H1 (cell line): ENCODE measurements around the gene RABGGTB. TPM values are rescaled to one million over a fixed set of nuclear protein-coding genes. Genes with fewer than 3 reads are reported as not detected.
A peak's percentile ranks its signal among the peaks of the same experiment; 100 is the strongest.

Experiments
- CTCF ChIA-PET: fragments of 300-600 bp; sonication (Branson Sonifier 250); formaldehyde crosslinking; loops from one replicate; lab custom pipeline; 2021; ENCODE audit not compliant: partially characterized antibody; lab: Charles Lee
- POLR2A ChIA-PET: fragments of 300-600 bp; sonication (Branson Sonifier 250); formaldehyde crosslinking; loops from one replicate; lab custom pipeline; 2021; ENCODE audit warnings: inconsistent platforms; ENCODE audit not compliant: partially characterized antibody; lab: Charles Lee
- DNase-seq, 2 experiments: peaks; one replicate each; pipeline versions ENCODE4 v3.0.0 to v3.0.0-alpha.2; 2010 to 2022; ENCODE audit warnings: low spot score in 2 of 2, low read depth in 1 of 2, mixed read lengths in 1 of 2
- FAIRE-seq: peaks from 2 replicates; lab custom pipeline; 2011; peaks lifted over from hg19 to GRCh38; lab: Jason Lieb, UNC
- H2AFZ ChIP-seq: 2 replicates; pipeline ENCODE4 v1.8.1; 2012; ENCODE audit warnings: low read length, inconsistent platforms
- H2AK5ac ChIP-seq: 2 replicates; pipeline ENCODE4 v1.6.1; 2013; ENCODE audit warnings: low read depth, low read length
- H2BK120ac ChIP-seq: replicated peaks from 2 replicates; pipeline ENCODE3; 2013; ENCODE audit warnings: low read depth, low read length, inconsistent platforms
- H2BK12ac ChIP-seq: 2 replicates; pipeline ENCODE4 v1.6.1; 2013; ENCODE audit warnings: low read depth, low read length
- H2BK15ac ChIP-seq: 2 replicates; pipeline ENCODE4 v1.6.1; 2013; ENCODE audit warnings: low read length
- H2BK20ac ChIP-seq: 2 replicates; pipeline ENCODE4 v1.6.1; 2013; ENCODE audit warnings: low read length
- H2BK5ac ChIP-seq: 2 replicates; pipeline ENCODE4 v1.6.1; 2013; ENCODE audit warnings: low read depth, low read length
- H3K14ac ChIP-seq: 2 replicates; pipeline ENCODE4 v1.6.1; 2013; ENCODE audit warnings: inconsistent platforms; ENCODE audit not compliant: insufficient read length
- H3K18ac ChIP-seq: 2 replicates; pipeline ENCODE4 v1.6.1; 2013; ENCODE audit warnings: low read length; ENCODE audit errors: extremely low read depth
- H3K23ac ChIP-seq: 2 replicates; pipeline ENCODE4 v1.6.1; 2013; ENCODE audit warnings: inconsistent platforms; ENCODE audit not compliant: insufficient read length
- H3K23me2 ChIP-seq: 2 replicates; pipeline ENCODE4 v1.6.1; 2013; ENCODE audit warnings: low read depth, low read length
- H3K27ac ChIP-seq: 2 replicates; pipeline ENCODE4 v1.6.1; 2011; ENCODE audit warnings: low read depth, low read length, inconsistent platforms
- H3K27me3 ChIP-seq, 4 experiments: replicated peaks in 1 of 4; 1 replicate in 1 of 4; 2 replicates in 3 of 4; pipeline versions ENCODE4 v1.6.1 to v1.8.1; 2011 to 2013; ENCODE audit warnings: low read length in 3 of 4, mild to moderate bottlenecking in 3 of 4, inconsistent platforms in 2 of 4, mixed read lengths in 2 of 4, moderate library complexity in 1 of 4; ENCODE audit not compliant: control insufficient read depth in 3 of 4, insufficient read depth in 3 of 4; ENCODE audit errors: extremely low read depth in 1 of 4
- H3K36me3 ChIP-seq, 4 experiments: 2 replicates each; pipeline versions ENCODE4 v1.6.1 to v1.8.1; 2011 to 2013; ENCODE audit warnings: mild to moderate bottlenecking in 4 of 4, low read length in 3 of 4, moderate library complexity in 2 of 4, control low read depth in 1 of 4, inconsistent platforms in 1 of 4; ENCODE audit not compliant: insufficient read depth in 4 of 4, control insufficient read depth in 2 of 4
- H3K4ac ChIP-seq: replicated peaks from 2 replicates; pipeline ENCODE3; 2013; ENCODE audit warnings: low read length, low read depth, mixed read lengths, inconsistent platforms; ENCODE audit not compliant: insufficient read length
- H3K4me1 ChIP-seq, 4 experiments: replicated peaks in 1 of 4; 1 replicate in 1 of 4; 2 replicates in 3 of 4; pipeline versions ENCODE4 v1.6.1 to v1.8.1; 2011 to 2013; ENCODE audit warnings: low read length in 3 of 4, inconsistent platforms in 2 of 4, mixed read lengths in 1 of 4; ENCODE audit not compliant: insufficient read depth in 4 of 4, control insufficient read depth in 3 of 4
- H3K4me2 ChIP-seq, 2 experiments: 2 replicates each; pipeline versions ENCODE4 v1.6.1 to v1.8.1; 2011 to 2013; ENCODE audit warnings: low read depth in 2 of 2, low read length in 2 of 2, control low read depth in 1 of 2, inconsistent platforms in 1 of 2, mild to moderate bottlenecking in 1 of 2; ENCODE audit not compliant: insufficient read depth in 1 of 2
- H3K4me3 ChIP-seq, 4 experiments: fragments of 200-600, 300-600 bp in 1 of 4; sonication (generic), shearing (Covaris generic), sonication (Bioruptor Twin) in 1 of 4; 2 replicates each; pipeline versions ENCODE4 v1.5.1 to v1.8.1; 2011 to 2016; ENCODE audit warnings: low read length in 4 of 4, low read depth in 3 of 4, control low read depth in 2 of 4, inconsistent platforms in 2 of 4, mild to moderate bottlenecking in 2 of 4, mixed read lengths in 1 of 4, moderate library complexity in 1 of 4; ENCODE audit not compliant: insufficient read depth in 2 of 4; ENCODE audit errors: extremely low read depth in 1 of 4
- H3K56ac ChIP-seq: replicated peaks from 2 replicates; pipeline ENCODE3; 2013; ENCODE audit warnings: low read depth, mild to moderate bottlenecking, mixed read lengths, low read length, inconsistent platforms; ENCODE audit not compliant: insufficient read length
- H3K79me1 ChIP-seq: 2 replicates; pipeline ENCODE4 v1.6.1; 2013; ENCODE audit warnings: low read depth, low read length, control low read depth
- H3K79me2 ChIP-seq, 2 experiments: 2 replicates each; pipeline versions ENCODE4 v1.6.1 to v1.8.1; 2012 to 2013; ENCODE audit warnings: low read length in 2 of 2, mild to moderate bottlenecking in 2 of 2, inconsistent platforms in 1 of 2; ENCODE audit not compliant: insufficient read depth in 2 of 2, control insufficient read depth in 1 of 2
- H3K9ac ChIP-seq, 4 experiments: replicated peaks in 1 of 4; 1 replicate in 1 of 4; 2 replicates in 3 of 4; pipeline versions ENCODE4 v1.6.1 to v1.8.1; 2011 to 2013; ENCODE audit warnings: low read depth in 3 of 4, low read length in 3 of 4, control low read depth in 2 of 4, mild to moderate bottlenecking in 2 of 4, moderate library complexity in 2 of 4, inconsistent platforms in 1 of 4; ENCODE audit errors: extremely low read depth in 1 of 4
- H3K9me3 ChIP-seq, 2 experiments: 2 replicates each; pipeline versions ENCODE4 v1.6.1 to v1.8.1; 2012 to 2013; ENCODE audit warnings: mild to moderate bottlenecking in 2 of 2, moderate library complexity in 2 of 2, control low read depth in 1 of 2, inconsistent platforms in 1 of 2, low read depth in 1 of 2, low read length in 1 of 2, mixed read lengths in 1 of 2; ENCODE audit not compliant: insufficient read depth in 2 of 2
- H4K20me1 ChIP-seq, 2 experiments: replicated peaks in 1 of 2; 2 replicates each; pipeline versions ENCODE3 to v1.8.1; 2011 to 2013; ENCODE audit warnings: inconsistent platforms in 2 of 2, low read length in 2 of 2, mild to moderate bottlenecking in 1 of 2; ENCODE audit not compliant: insufficient read depth in 2 of 2, control insufficient read depth in 1 of 2
- H4K5ac ChIP-seq: 2 replicates; pipeline ENCODE4 v1.6.1; 2013; ENCODE audit warnings: low read length, low read depth, mixed read lengths, inconsistent platforms; ENCODE audit not compliant: insufficient read length
- H4K8ac ChIP-seq: 2 replicates; pipeline ENCODE4 v1.8.0; 2013; ENCODE audit warnings: mild to moderate bottlenecking, moderate library complexity, low read length, inconsistent platforms; ENCODE audit not compliant: insufficient read depth; ENCODE audit errors: extremely low read depth
- H4K91ac ChIP-seq: replicated peaks from 2 replicates; pipeline ENCODE3; 2013; ENCODE audit warnings: low read length, mixed read lengths, inconsistent platforms; ENCODE audit not compliant: insufficient read length
- EP300 ChIP-seq, 2 experiments: IDR thresholded peaks; 1 replicate in 1 of 2; 2 replicates in 1 of 2; pipeline ENCODE4 v1.6.1; 2011 to 2012; ENCODE audit warnings: low read depth in 2 of 2, low read length in 2 of 2, mild to moderate bottlenecking in 2 of 2, borderline replicate concordance in 1 of 2, inconsistent platforms in 1 of 2, moderate library complexity in 1 of 2
- JUN ChIP-seq: IDR thresholded peaks from 2 replicates; pipeline ENCODE4 v1.6.1; 2011; ENCODE audit warnings: low read depth, mild to moderate bottlenecking, improper control_type of control experiment, low read length
- POU5F1 ChIP-seq: IDR thresholded peaks from 2 replicates; pipeline ENCODE4 v1.6.1; 2011; ENCODE audit warnings: low read depth, mild to moderate bottlenecking, low read length, moderate library complexity
- SRF ChIP-seq: IDR thresholded peaks from 2 replicates; pipeline ENCODE4 v1.6.1; 2011; ENCODE audit warnings: mild to moderate bottlenecking, low read depth, low read length, moderate library complexity
- YY1 ChIP-seq: IDR thresholded peaks from 2 replicates; pipeline ENCODE4 v1.6.1; 2011; ENCODE audit warnings: low read depth, mild to moderate bottlenecking, low read length
- WGBS, 2 experiments: shearing (Covaris generic) in 1 of 2; methylation state at CpG; one replicate each; pipeline versions ENCODE4 v1.1.6 to v1.1.7; 2013 to 2015; ENCODE audit warnings: low lambda C conversion rate in 2 of 2, mixed read lengths in 2 of 2, inconsistent platforms in 1 of 2, low coverage in 1 of 2, missing lambda C conversion rate in 1 of 2; ENCODE audit not compliant: insufficient replicate concordance in 2 of 2, insufficient coverage in 1 of 2, insufficient read length in 1 of 2; ENCODE audit errors: extremely low coverage in 1 of 2, missing lambda C conversion rate in 1 of 2; 5-methylcytosine and 5-hydroxymethylcytosine counted together
- polyA plus RNA-seq, 7 experiments: library from polyadenylated mRNA; depleted of rRNA in 3 of 7; stranded (reverse) in 5 of 7; unstranded in 2 of 7; fragments of >200 nt in 5 of 7; fragments of 200-250 nt in 2 of 7; gene quantifications; 1 replicate in 5 of 7; 2 replicates in 1 of 7; 4 replicates in 1 of 7; pipeline versions ENCODE4 v1.2.1 to v1.2.3, GENCODE V29; 2011 to 2013; ENCODE audit warnings: missing spikeins in 2 of 7, mixed read lengths in 2 of 7
- total RNA-seq: library from RNA; stranded (reverse); fragmentation: NEBNext Ultra II Directional; extraction: Animal tissue kit (Norgen Biotek cat#: 25700); gene quantifications from 2 replicates; pipeline ENCODE4 v1.2.1, GENCODE V29; 2021

RABGGTB gene
- total and polyA plus RNA-seq, 2 of the 8 experiments (the other 6 are each of a cell fraction or from before 2014, with no cell fraction given): 70.7 to 124 TPM

DNA sequence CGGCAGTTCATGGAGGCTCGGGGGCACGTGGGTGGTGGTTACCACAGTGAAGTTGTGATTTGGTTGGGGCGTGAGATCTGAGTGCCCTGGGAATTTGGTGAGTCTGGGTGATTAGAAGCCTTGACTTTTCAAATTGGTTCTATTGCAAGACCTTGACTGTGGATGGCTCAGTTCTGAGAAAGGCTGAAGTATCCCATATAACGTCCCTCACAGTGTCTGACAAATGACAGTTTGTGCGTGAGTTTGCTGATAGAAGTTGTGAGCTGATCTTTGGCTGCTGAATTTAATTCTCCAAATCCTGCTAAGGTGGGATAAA lies 11.2 kb downstream of the RABGGTB start:
- H3K56ac ChIP-seq: no peak overlapping the region
- no peak overlapping the region for H2BK12ac ChIP-seq
- no peak overlapping the region for H2BK5ac ChIP-seq
- no peak overlapping the region for H2BK120ac ChIP-seq
- no peak overlapping the region for H2BK15ac ChIP-seq
- H2AK5ac ChIP-seq: no peak overlapping the region
- no peak overlapping the region for H4K91ac ChIP-seq
- H3K27ac ChIP-seq: no peak overlapping the region
- no peak overlapping the region for H3K14ac ChIP-seq
- no peaks in the 10 kb centered on the region for H3K27me3 ChIP-seq
- 0 out of 2 replicates have a peak overlapping the region, but pooled peaks have one; percentile 22 for H4K8ac ChIP-seq
- H2BK20ac ChIP-seq: no peak overlapping the region
- H4K20me1 ChIP-seq: peaks cover 6 to 8% of the 10 kb centered on the region in 2 experiments
- ChIA-PET POLR2A (interaction anchor here (1.1 to 6.5 kb wide), 5 partner anchors 11 to 182 kb away, joined by 3 to 112 read pairs (median 11); partner anchors contain the start of gene RABGGTB), CTCF (no interaction called here)
- TF ChIP-seq EP300 (IDR thresholded peaks at IDR 0.05; ENCODE audit: borderline replicate concordance in 1 of 2, low read depth in 2 of 2, low read length in 2 of 2) (no peak), YY1 (no peak), SRF (no peak), POU5F1 (no peak), JUN (no peak)
- H3K4me1 ChIP-seq: no peaks in the 10 kb centered on the region
- H3K23ac ChIP-seq: no peak overlapping the region
- no peaks in the 10 kb centered on the region for H3K9me3 ChIP-seq
- DNase-seq (no peak), FAIRE-seq (no peak)
- H4K5ac ChIP-seq: no peak overlapping the region
- 0 out of 4 replicates have a peak, but pooled peaks cover 0 to 2% of the 10 kb centered on the region in 2 experiments for H3K79me2 ChIP-seq
- no peak overlapping the region for H3K18ac ChIP-seq
- 88% methylated on average over 6 of the region's 6 CpGs; no CpG with 5 or more reads in 1 of the 2 experiments for WGBS, 2 experiments
- no peak overlapping the region for H3K4ac ChIP-seq
- H3K9ac ChIP-seq: no peak overlapping the region
- H3K79me1 ChIP-seq: no peaks in the 10 kb centered on the region; the same call in 1 of the 2 replicates
- no peaks in the 10 kb centered on the region for H3K23me2 ChIP-seq
- no peak overlapping the region for H3K4me3 ChIP-seq
- H3K36me3 ChIP-seq: peaks cover 12 to 58% (median 33%) of the 10 kb centered on the region in 4 experiments; a peak in 7 of 8 replicates
- H3K4me2 ChIP-seq: no peak overlapping the region
- H2AFZ ChIP-seq: no peak overlapping the region
